HFF-Myc (cell line): ENCODE measurements around the gene ATP2C2.

ENCODE experiments used
- DNase-seq: peaks from one replicate; pipeline ENCODE4 v3.0.0-alpha.2; 2011; ENCODE audit warnings: low read depth; ENCODE audit errors: extremely low read depth
- H3K4me3 ChIP-seq: replicated peaks from 2 replicates; pipeline ENCODE4 v1.5.1; 2011; ENCODE audit warnings: low read depth, mild to moderate bottlenecking, control low read depth, low read length
- CTCF ChIP-seq: IDR thresholded peaks from 2 replicates; pipeline ENCODE4 v1.5.1; 2012; ENCODE audit warnings: mild to moderate bottlenecking, low read depth, low read length, control low read depth; ENCODE audit errors: missing control alignments

ATP2C2 gene

GRCh38 chr16:84427553-84427952 is 59.2 kb downstream of the ATP2C2 start:
- no peak for TF ChIP-seq CTCF

GRCh38 chr16:84430860-84431259 is 62.5 kb downstream of the ATP2C2 start:
- DNase-seq: no peak
- TF ChIP-seq CTCF: no peak
- no peak overlapping the region for H3K4me3 ChIP-seq

More at GRCh38 chr16:84427553-84427952, 59.2 kb downstream of the ATP2C2 start:
- no peak overlapping the region for H3K4me3 ChIP-seq
- DNase-seq: no peak

- DNase-seq: no peak
- no peak overlapping the region for H3K4me3 ChIP-seq
- TF ChIP-seq CTCF: no peak
These were observed 66.5 kb downstream of the ATP2C2 start for GRCh38 chr16:84434800-84435199.

GRCh38 chr16:84436196-84436595 is 67.9 kb downstream of the ATP2C2 start:
- DNase-seq: no peak
- TF ChIP-seq CTCF: no peak
- H3K4me3 ChIP-seq: no peak overlapping the region

- no peak for DNase-seq
- no peak overlapping the region for H3K4me3 ChIP-seq
- no peak for TF ChIP-seq CTCF
These were observed 70.8 kb downstream of the ATP2C2 start for GRCh38 chr16:84438971-84439696.

GRCh38 chr16:84442416-84443145 is 74.2 kb downstream of the ATP2C2 start:
- H3K4me3 ChIP-seq: no peak overlapping the region
- DNase-seq: no peak
- no peak for TF ChIP-seq CTCF
